Stomach (tissue), 4 donors: Measurements from ENCODE around the gene LRRC75B.
"Not testable (repeated sequence)": the region's sequence is repeated elsewhere in the genome, so short reads cannot be mapped to it uniquely, and the experiment has no call there.

Experiments used
- CTCF ChIP-seq, 7 experiments: fragments of 450-650 bp in 4 of 7; fragments of 200-600 bp in 3 of 7; sonication (generic) in 3 of 7; IDR thresholded peaks; one replicate each; pipeline ENCODE4 v1.5.1; 2016 to 2019; ENCODE audit warnings: antibody characterized with exemption in 7 of 7, control low read depth in 2 of 7, mild to moderate bottlenecking in 1 of 7
- EP300 ChIP-seq: sonication (generic); formaldehyde crosslinking; IDR thresholded peaks from one replicate; pipeline ENCODE4 v1.6.1; 2017; ENCODE audit warnings: antibody characterized with exemption
- POLR2A ChIP-seq, 4 donors: fragments of 450-650 bp; IDR thresholded peaks; one replicate each; pipeline ENCODE4 v1.6.1; 2016; ENCODE audit warnings: antibody characterized with exemption in 4 of 4, control low read depth in 2 of 4, mild to moderate bottlenecking in 1 of 4, moderate library complexity in 1 of 4
- POLR2AphosphoS5 ChIP-seq, 3 donors: sonication (generic); formaldehyde crosslinking; IDR thresholded peaks; one replicate each; pipeline ENCODE4 v1.6.1; 2016; ENCODE audit warnings: antibody characterized with exemption in 3 of 3

- TF ChIP-seq POLR2A (IDR thresholded peaks at IDR 0.05); POLR2AphosphoS5 (IDR thresholded peaks at IDR 0.05); CTCF (IDR thresholded peaks at IDR 0.05); EP300: not testable (repeated sequence)
Observed at GRCh38 chr22:24602105-24602749, 9.4 kb upstream of the LRRC75B start.
